Umbilical cord (tissue), 2 donors: ENCODE measurements around the gene TEPSIN. TPM values are rescaled to one million over a fixed set of nuclear protein-coding genes. Genes with fewer than 3 reads are reported as not detected.
"Not testable (repeated sequence)": the region's sequence is repeated elsewhere in the genome, so short reads cannot be mapped to it uniquely, and the experiment has no call there.

ENCODE experiments used
- DNase-seq: peaks from one replicate; pipeline ENCODE4 v3.0.0-alpha.2; 2015; ENCODE audit warnings: low spot score
- total RNA-seq: library from RNA; depleted of rRNA; stranded (reverse); fragments of >200 nt; gene quantifications from one replicate; pipeline ENCODE4 v1.2.3, GENCODE V29; 2014; ENCODE audit warnings: low replicate concordance; ENCODE audit not compliant: insufficient read depth

The TEPSIN gene
- total RNA-seq, 1 donor from 2014 or later, result 9.4 TPM

- no peak for DNase-seq
Measured at GRCh38 chr17:81236784-81237183, 2.1 kb downstream of the TEPSIN start.

- DNase-seq, result no peak
Measured at GRCh38 chr17:81235822-81236740, 2.8 kb downstream of the TEPSIN start.

GRCh38 chr17:81234940-81235821 lies 3.7 kb downstream of the TEPSIN start:
- peak; percentile 35 for DNase-seq

GRCh38 chr17:81234506-81234855 lies 4.4 kb downstream of the TEPSIN start:
- no peak for DNase-seq

GRCh38 chr17:81233811-81234505 lies 4.9 kb downstream of the TEPSIN start:
- no peak for DNase-seq

- DNase-seq, result no peak
Measured at GRCh38 chr17:81233316-81233715, 5.5 kb downstream of the TEPSIN start.

- DNase-seq, result peak; percentile 37
Measured at GRCh38 chr17:81232616-81233241, 6.1 kb downstream of the TEPSIN start.

- no peak for DNase-seq
Measured at GRCh38 chr17:81231766-81232581, 6.9 kb downstream of the TEPSIN start.

- no peak for DNase-seq
Measured at GRCh38 chr17:81231121-81231645, 7.7 kb downstream of the TEPSIN start.

GRCh38 chr17:81230043-81230820 lies 8.6 kb downstream of the TEPSIN start:
- no peak for DNase-seq

GRCh38 chr17:81229666-81229920 lies 9.3 kb downstream of the TEPSIN start:
- DNase-seq, result no peak

- no peak for DNase-seq
Measured at GRCh38 chr17:81228834-81229665, 9.8 kb downstream of the TEPSIN start.

- DNase-seq, result peak; percentile 31
Measured at GRCh38 chr17:81228420-81228819, 10.4 kb downstream of the TEPSIN start.

GRCh38 chr17:81227630-81228029 lies 11.2 kb downstream of the TEPSIN start:
- DNase-seq, result not testable (repeated sequence)

- DNase-seq, result peak; percentile 10
Measured at GRCh38 chr17:81223762-81224130, 15.1 kb downstream of the TEPSIN start.

- peak; percentile 99 for DNase-seq
Measured at GRCh38 chr17:81222906-81223761, 15.7 kb downstream of the TEPSIN start, which contains the start of gene CEP131. CEP131 (minus strand) TSS chr17:81222965; CDS start chr17:81220056, 2,909 bp downstream.

GRCh38 chr17:81222620-81222905 lies 16.3 kb downstream of the TEPSIN start:
- DNase-seq, result no peak
